ENCODE results near the gene ZSCAN4. TPM values are rescaled to one million over a fixed set of nuclear protein-coding genes. Genes with fewer than 3 reads are reported as not detected.

Gene ZSCAN4
- total RNA-seq, 1 experiment from 2014 or later, result not detected

Other genes with a start within 250 kb of the ZSCAN4 start
- 21.3 TPM for gene ZNF749, start 233.6 kb upstream of the ZSCAN4 start, total RNA-seq (2021; ENCODE audit: unreplicated experiment)
- gene VN1R1, start 211.8 kb upstream of the ZSCAN4 start, total RNA-seq (2021; ENCODE audit: unreplicated experiment), result 0.18 TPM
- 6.2 TPM for gene ZNF772, start 191.4 kb upstream of the ZSCAN4 start, total RNA-seq (2021; ENCODE audit: unreplicated experiment)
- gene ZNF419, start 181.2 kb upstream of the ZSCAN4 start, total RNA-seq (2021; ENCODE audit: unreplicated experiment), result 14.0 TPM
- gene ZNF773, start 169.0 kb upstream of the ZSCAN4 start, total RNA-seq (2021; ENCODE audit: unreplicated experiment), result 10.2 TPM
- gene ZNF549, start 141.6 kb upstream of the ZSCAN4 start, total RNA-seq (2021; ENCODE audit: unreplicated experiment), result not detected
- 15.1 TPM for gene ZNF550, start 109.1 kb upstream of the ZSCAN4 start, total RNA-seq (2021; ENCODE audit: unreplicated experiment)
- 8.7 TPM for gene ZNF416, start 90.0 kb upstream of the ZSCAN4 start, total RNA-seq (2021; ENCODE audit: unreplicated experiment)
- not detected for gene ZIK1, start 84.8 kb upstream of the ZSCAN4 start, total RNA-seq (2021; ENCODE audit: unreplicated experiment)
- 8.9 TPM for gene ZNF530, start 69.0 kb upstream of the ZSCAN4 start, total RNA-seq (2021; ENCODE audit: unreplicated experiment)
- gene ZNF134, start 54.7 kb upstream of the ZSCAN4 start, total RNA-seq (2021; ENCODE audit: unreplicated experiment), result 18.9 TPM
- gene ZNF211, start 35.8 kb upstream of the ZSCAN4 start, total RNA-seq (2021; ENCODE audit: unreplicated experiment), result 13.9 TPM
- gene ZNF551, start 13.0 kb downstream of the ZSCAN4 start, total RNA-seq (2021; ENCODE audit: unreplicated experiment), result 11.0 TPM
- not detected for gene ZNF154, start 40.3 kb downstream of the ZSCAN4 start, total RNA-seq (2021; ENCODE audit: unreplicated experiment)
- gene ZNF671, start 58.7 kb downstream of the ZSCAN4 start, total RNA-seq (2021; ENCODE audit: unreplicated experiment), result not detected
- 19.5 TPM for gene ZNF776, start 77.9 kb downstream of the ZSCAN4 start, total RNA-seq (2021; ENCODE audit: unreplicated experiment)
- gene ZNF586, start 100.7 kb downstream of the ZSCAN4 start, total RNA-seq (2021; ENCODE audit: unreplicated experiment), result 10.7 TPM
- gene ZNF552, start 146.0 kb downstream of the ZSCAN4 start, total RNA-seq (2021; ENCODE audit: unreplicated experiment), result 7.5 TPM
- gene ZNF587B, start 161.4 kb downstream of the ZSCAN4 start, total RNA-seq (2021; ENCODE audit: unreplicated experiment), result 17.6 TPM
- 57.3 TPM for gene ZNF587, start 180.9 kb downstream of the ZSCAN4 start, total RNA-seq (2021; ENCODE audit: unreplicated experiment)
- gene ZNF814, start 220.1 kb downstream of the ZSCAN4 start, total RNA-seq (2021; ENCODE audit: unreplicated experiment), result 4.8 TPM
- gene ZNF417, start 247.7 kb downstream of the ZSCAN4 start, total RNA-seq (2021; ENCODE audit: unreplicated experiment), result 22.8 TPM